CD14-positive monocyte (primary cell): ENCODE measurements around the gene SLCO3A1. TPM values are rescaled to one million over a fixed set of nuclear protein-coding genes. Genes with fewer than 3 reads are reported as not detected.

ENCODE experiments used
- DNase-seq, 3 donors: peaks; one replicate each; pipeline ENCODE4 v3.0.0-alpha.2; 2011 to 2022
- H2AFZ ChIP-seq: 2 replicates; pipeline ENCODE4 v1.6.0; 2012; ENCODE audit warnings: mild to moderate bottlenecking, low read depth, low read length, inconsistent platforms; ENCODE audit not compliant: insufficient read depth, poor library complexity, severe bottlenecking
- H3K27ac ChIP-seq, 2 donors: 1 replicate in 1 of 2; 2 replicates in 1 of 2; pipeline ENCODE4 v1.5.1; 2012 to 2013; ENCODE audit warnings: low read length in 2 of 2, control low read depth in 1 of 2, inconsistent platforms in 1 of 2, low read depth in 1 of 2, mild to moderate bottlenecking in 1 of 2
- H3K27me3 ChIP-seq, 2 donors: one replicate each; pipeline versions ENCODE4 v1.6.0 to v1.6.1; 2011 to 2013; ENCODE audit warnings: low read length in 2 of 2; ENCODE audit not compliant: control insufficient read depth in 2 of 2, insufficient read depth in 2 of 2
- H3K36me3 ChIP-seq, 2 donors: replicated peaks in 1 of 2; 1 replicate in 1 of 2; 2 replicates in 1 of 2; pipeline versions ENCODE4 v1.5.1 to v1.6.1; 2012 to 2013; ENCODE audit warnings: low read length in 2 of 2, control low read depth in 1 of 2, inconsistent platforms in 1 of 2, mild to moderate bottlenecking in 1 of 2; ENCODE audit not compliant: insufficient read depth in 2 of 2, control insufficient read depth in 1 of 2
- H3K4me1 ChIP-seq, 2 donors: 1 replicate in 1 of 2; 2 replicates in 1 of 2; pipeline versions ENCODE4 v1.5.1 to v1.6.1; 2012 to 2013; ENCODE audit warnings: low read length in 2 of 2, control low read depth in 1 of 2, inconsistent platforms in 1 of 2, mild to moderate bottlenecking in 1 of 2, moderate library complexity in 1 of 2; ENCODE audit not compliant: insufficient read depth in 2 of 2, control insufficient read depth in 1 of 2
- H3K4me2 ChIP-seq: replicated peaks from 2 replicates; pipeline ENCODE3; 2012; ENCODE audit warnings: low read length, moderate library complexity, mild to moderate bottlenecking; ENCODE audit not compliant: poor library complexity, severe bottlenecking; ENCODE audit errors: extremely low read depth
- H3K4me3 ChIP-seq, 3 experiments: fragments of 200-600 bp in 1 of 3; sonication (generic) in 1 of 3; replicated peaks in 1 of 3; 1 replicate in 2 of 3; 2 replicates in 1 of 3; pipeline ENCODE4 v1.5.1; 2011 to 2013; ENCODE audit warnings: low read length in 3 of 3, mild to moderate bottlenecking in 3 of 3, control low read depth in 2 of 3, low read depth in 2 of 3, inconsistent platforms in 1 of 3, moderate library complexity in 1 of 3
- H3K79me2 ChIP-seq: 2 replicates; pipeline ENCODE4 v1.6.0; 2012; ENCODE audit warnings: mild to moderate bottlenecking, control low read depth, inconsistent platforms, low read length, moderate library complexity; ENCODE audit not compliant: insufficient read depth
- H3K9ac ChIP-seq: 2 replicates; pipeline ENCODE4 v1.6.0; 2017; ENCODE audit warnings: low read length, mild to moderate bottlenecking; ENCODE audit not compliant: insufficient read depth, poor library complexity, severe bottlenecking
- H3K9me3 ChIP-seq, 2 donors: replicated peaks in 1 of 2; 1 replicate in 1 of 2; 2 replicates in 1 of 2; pipeline versions ENCODE4 v1.5.1 to v1.6.1; 2012 to 2013; ENCODE audit warnings: low read length in 2 of 2, control low read depth in 1 of 2; ENCODE audit not compliant: control insufficient read depth in 1 of 2, insufficient read depth in 1 of 2
- H4K20me1 ChIP-seq: 2 replicates; pipeline ENCODE4 v1.6.0; 2012; ENCODE audit warnings: mild to moderate bottlenecking, low read length, control low read depth, moderate library complexity; ENCODE audit not compliant: insufficient read depth
- H3K27ac Mint-ChIP-seq, 7 donors: one replicate each; pipeline ENCODE4 v1.8.0; 2020; ENCODE audit warnings: mild to moderate bottlenecking in 7 of 7, mixed read lengths in 7 of 7, moderate library complexity in 6 of 7, inconsistent platforms in 2 of 7
- H3K27me3 Mint-ChIP-seq, 3 donors: one replicate each; pipeline ENCODE4 v1.8.0; 2021 to 2022; ENCODE audit warnings: low read depth in 3 of 3, mild to moderate bottlenecking in 3 of 3, mixed read lengths in 3 of 3, moderate library complexity in 3 of 3, inconsistent platforms in 1 of 3
- H3K36me3 Mint-ChIP-seq, 2 donors: one replicate each; pipeline ENCODE4 v1.8.0; 2020; ENCODE audit warnings: mixed read lengths in 2 of 2, inconsistent platforms in 1 of 2, mild to moderate bottlenecking in 1 of 2
- H3K4me1 Mint-ChIP-seq: one replicate; pipeline ENCODE4 v1.8.0; 2020; ENCODE audit warnings: mild to moderate bottlenecking, mixed read lengths
- H3K4me3 Mint-ChIP-seq, 2 donors: one replicate each; pipeline ENCODE4 v1.8.0; 2020; ENCODE audit warnings: mild to moderate bottlenecking in 2 of 2, mixed read lengths in 2 of 2, moderate library complexity in 1 of 2
- H3K9me3 Mint-ChIP-seq, 7 donors: one replicate each; pipeline ENCODE4 v1.8.0; 2020 to 2022; ENCODE audit warnings: mixed read lengths in 7 of 7, mild to moderate bottlenecking in 6 of 7, moderate library complexity in 6 of 7, inconsistent platforms in 2 of 7
- WGBS: methylation state at CpG from one replicate; pipeline ENCODE4 v1.1.5; 2013; ENCODE audit warnings: missing lambda C conversion rate; ENCODE audit not compliant: insufficient coverage; 5-methylcytosine and 5-hydroxymethylcytosine counted together
- intact Hi-C, 2 donors: fragments of 100-400 bp; cut with micrococcal nuclease; formaldehyde crosslinking; loops; one replicate each; pipeline versions ENCODE4 v1.15.0 to v1.15.1; 2023
- polyA plus RNA-seq, 3 donors: library from polyadenylated mRNA; depleted of rRNA in 1 of 3; unstranded in 2 of 3; stranded (reverse) in 1 of 3; fragments of 300-500 nt in 2 of 3; fragments of >200 nt in 1 of 3; fragmentation: Illumina TruSeq in 2 of 3; gene quantifications; 1 replicate in 2 of 3; 2 replicates in 1 of 3; pipeline ENCODE4 v1.2.3, GENCODE V29; 2012 to 2021
- TF ChIP-seq, protein P1 (sequence below): fragments of 200-600 bp; IDR thresholded peaks from one replicate; pipeline ENCODE4 v1.8.0; 2022; ENCODE audit warnings: antibody characterized with exemption, mild to moderate bottlenecking

SLCO3A1 gene
- polyA plus RNA-seq, 3 donors = 53.7 to 76.2 (median 62.8) TPM

DNA sequence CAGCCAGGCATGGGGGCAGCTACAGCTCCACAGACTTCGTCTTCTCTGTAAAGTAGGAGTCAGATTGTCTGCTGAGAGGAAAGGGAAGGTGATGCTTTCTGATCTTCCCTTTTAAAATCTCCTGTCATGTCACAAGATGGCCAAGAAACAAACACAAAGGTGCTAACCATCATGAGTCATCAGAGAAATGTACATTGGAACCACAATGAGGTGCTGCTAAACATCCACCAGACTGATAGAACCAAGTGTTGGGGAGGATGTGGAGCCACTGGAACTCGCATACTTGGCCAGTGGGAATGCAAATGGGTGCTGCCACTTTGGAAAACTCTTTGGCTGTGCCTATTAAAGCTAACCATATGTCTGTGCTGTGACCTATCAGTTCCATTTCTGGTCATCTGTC lies 268.8 kb downstream of the SLCO3A1 start:
- no peak overlapping the region for H2AFZ ChIP-seq
- no peaks in the 10 kb centered on the region for H3K4me1 ChIP-seq
- peak overlapping the region in 1 of 7 donors; percentile 3 for H3K27ac Mint-ChIP-seq
- H3K4me3 ChIP-seq = no peak overlapping the region
- peaks cover 74 to 96% of the 10 kb centered on the region in 2 donors for H3K36me3 ChIP-seq
- DNase-seq = no peak
- no peaks in the 10 kb centered on the region for H3K4me1 Mint-ChIP-seq
- intact Hi-C loops = no loop called here
- no peaks in the 10 kb centered on the region for H3K79me2 ChIP-seq
- H3K27me3 Mint-ChIP-seq = peaks cover 0 to 1% (median 0%) of the 10 kb centered on the region in 3 donors
- TF ChIP-seq, protein P1, sequence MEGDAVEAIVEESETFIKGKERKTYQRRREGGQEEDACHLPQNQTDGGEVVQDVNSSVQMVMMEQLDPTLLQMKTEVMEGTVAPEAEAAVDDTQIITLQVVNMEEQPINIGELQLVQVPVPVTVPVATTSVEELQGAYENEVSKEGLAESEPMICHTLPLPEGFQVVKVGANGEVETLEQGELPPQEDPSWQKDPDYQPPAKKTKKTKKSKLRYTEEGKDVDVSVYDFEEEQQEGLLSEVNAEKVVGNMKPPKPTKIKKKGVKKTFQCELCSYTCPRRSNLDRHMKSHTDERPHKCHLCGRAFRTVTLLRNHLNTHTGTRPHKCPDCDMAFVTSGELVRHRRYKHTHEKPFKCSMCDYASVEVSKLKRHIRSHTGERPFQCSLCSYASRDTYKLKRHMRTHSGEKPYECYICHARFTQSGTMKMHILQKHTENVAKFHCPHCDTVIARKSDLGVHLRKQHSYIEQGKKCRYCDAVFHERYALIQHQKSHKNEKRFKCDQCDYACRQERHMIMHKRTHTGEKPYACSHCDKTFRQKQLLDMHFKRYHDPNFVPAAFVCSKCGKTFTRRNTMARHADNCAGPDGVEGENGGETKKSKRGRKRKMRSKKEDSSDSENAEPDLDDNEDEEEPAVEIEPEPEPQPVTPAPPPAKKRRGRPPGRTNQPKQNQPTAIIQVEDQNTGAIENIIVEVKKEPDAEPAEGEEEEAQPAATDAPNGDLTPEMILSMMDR = no peak
- H3K27ac ChIP-seq = no peak overlapping the region
- no peaks in the 10 kb centered on the region for H3K9me3 ChIP-seq
- no peak overlapping the region for H3K4me2 ChIP-seq
- peaks cover 79 to 81% of the 10 kb centered on the region in 2 donors for H3K36me3 Mint-ChIP-seq
- peaks cover 70% of the 10 kb centered on the region for H4K20me1 ChIP-seq
- H3K27me3 ChIP-seq = no peaks in the 10 kb centered on the region
- WGBS = 0% methylated on average over 1 of the region's 2 CpGs
- H3K9ac ChIP-seq = no peak overlapping the region
- no peak overlapping the region for H3K4me3 Mint-ChIP-seq
- peaks cover 0 to 6% (median 0%) of the 10 kb centered on the region in 7 donors for H3K9me3 Mint-ChIP-seq

DNA sequence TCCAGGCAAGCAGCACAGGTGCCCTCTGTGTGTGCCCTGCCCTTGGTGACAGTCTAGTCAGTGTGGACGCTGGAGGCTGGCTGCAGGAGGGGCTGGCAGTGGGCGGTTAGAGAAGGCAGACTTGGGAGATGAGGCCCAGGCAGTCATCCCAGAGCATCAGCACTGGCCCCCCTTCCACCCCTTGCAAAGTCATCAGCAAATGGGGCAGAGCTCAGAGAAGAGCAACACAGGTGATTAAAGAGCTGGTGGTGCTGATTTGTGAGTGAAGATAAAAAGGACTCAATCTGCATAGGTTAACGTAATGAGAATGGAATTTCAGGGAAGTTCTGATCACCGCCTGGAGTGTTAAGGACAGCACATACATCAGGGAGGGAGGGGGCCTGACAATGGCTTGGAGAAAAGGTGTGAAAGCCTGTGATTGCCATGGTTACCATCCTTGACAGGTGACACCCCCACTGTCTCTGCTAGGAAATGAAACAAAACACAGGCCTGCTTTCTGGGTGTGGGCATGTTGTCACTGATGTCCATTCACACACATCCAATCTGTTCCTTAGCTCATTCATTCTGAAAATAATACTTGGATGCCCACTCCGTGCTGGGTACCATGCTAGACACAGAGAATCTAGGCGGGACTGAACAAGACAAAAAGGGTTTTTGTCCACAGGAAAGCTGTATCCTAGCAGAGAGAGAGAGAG lies 270.6 kb downstream of the SLCO3A1 start:
- no peaks in the 10 kb centered on the region for H3K4me1 ChIP-seq
- Mint-ChIP-seq H3K9me3 (peaks cover 0 to 6% (median 0%) of the 10 kb centered on the region in 7 donors), H3K27ac (no peak overlapping the region), H3K4me1 (no peaks in the 10 kb centered on the region), H3K36me3 (peaks cover 90 to 94% of the 10 kb centered on the region in 2 donors), H3K27me3 (peaks cover 0 to 1% (median 0%) of the 10 kb centered on the region in 3 donors), H3K4me3 (no peak overlapping the region)
- no peak overlapping the region for H2AFZ ChIP-seq
- intact Hi-C loops = no loop called here
- TF ChIP-seq, protein P1 = no peak
- H3K27ac ChIP-seq = no peak overlapping the region
- H3K36me3 ChIP-seq = peaks cover 85 to 97% of the 10 kb centered on the region in 2 donors
- H4K20me1 ChIP-seq = peaks cover 62% of the 10 kb centered on the region
- WGBS = 100% methylated on average over 1 of the region's 6 CpGs
- H3K4me2 ChIP-seq = no peak overlapping the region
- no peak overlapping the region for H3K4me3 ChIP-seq
- no peak overlapping the region for H3K9ac ChIP-seq
- no peak for DNase-seq
- no peaks in the 10 kb centered on the region for H3K79me2 ChIP-seq
- no peaks in the 10 kb centered on the region for H3K27me3 ChIP-seq
- no peaks in the 10 kb centered on the region for H3K9me3 ChIP-seq
